Activated CD4-positive, CD25-positive, alpha-beta regulatory T cell (primary cell): ENCODE results near the gene ADORA2A.

Experiments
- DNase-seq, 4 experiments: peaks; one replicate each; lab custom pipeline; 2025; lab: John Stamatoyannopoulos, UW

ADORA2A gene

DNA sequence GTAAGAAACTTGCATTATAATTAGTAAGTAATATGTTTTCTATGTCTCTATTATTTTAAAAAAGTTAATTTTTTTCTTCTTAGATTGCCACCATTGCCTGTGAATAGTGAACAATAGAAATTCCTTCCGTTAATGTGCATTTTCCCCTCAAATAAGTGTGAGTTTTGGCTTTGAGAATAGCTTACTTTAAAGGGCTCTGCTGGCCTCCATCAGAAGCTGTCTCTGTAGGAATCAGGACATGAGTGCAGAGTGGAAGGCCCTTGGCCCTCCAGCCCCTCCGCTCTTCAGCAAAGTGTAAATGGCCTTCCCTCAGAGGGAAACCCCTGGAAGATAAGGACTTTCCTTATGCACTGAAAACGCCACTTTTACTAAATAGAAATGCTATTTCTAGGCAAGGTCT, 24.1 kb upstream of the ADORA2A start:
- DNase-seq, result no peak

DNA sequence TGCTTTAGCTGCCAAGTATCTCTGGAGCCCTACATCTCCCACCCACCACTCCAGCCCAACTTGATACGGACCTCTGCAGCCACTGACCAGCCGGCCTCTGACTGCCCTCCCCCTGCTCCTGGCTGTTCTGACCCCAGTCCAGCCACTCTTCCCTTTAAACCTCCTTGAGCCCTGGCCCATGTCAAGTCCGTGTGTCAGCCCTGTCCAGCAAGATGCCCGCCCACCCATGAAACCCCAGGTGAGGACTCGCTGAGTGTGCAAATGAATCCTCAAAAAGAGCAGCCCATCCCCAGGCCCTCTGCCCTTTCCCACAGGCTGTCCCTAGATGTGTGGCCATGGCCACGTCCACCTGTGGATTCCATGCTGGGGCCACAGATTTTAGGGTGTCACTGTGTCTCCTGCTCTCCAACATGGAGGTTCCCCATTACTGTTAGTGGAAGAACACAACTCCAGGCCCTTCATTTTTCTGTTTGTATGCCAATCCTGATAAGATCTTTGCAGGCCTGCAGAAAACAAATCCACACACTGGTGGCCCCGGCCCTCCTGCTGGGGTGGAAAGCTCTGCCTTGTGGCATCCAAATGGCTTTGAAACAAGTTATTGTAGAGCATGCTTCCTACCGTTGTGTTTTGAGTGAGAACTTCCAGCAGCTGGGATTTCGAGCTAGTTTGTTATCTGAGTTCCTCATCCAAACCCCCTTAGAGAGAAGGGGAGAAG, 22.7 kb upstream of the ADORA2A start:
- no peak for DNase-seq

- no peak for DNase-seq
Measured at GRCh38 chr22:24405631-24406321, 21.6 kb upstream of the ADORA2A start.

- DNase-seq, result no peak
Measured at GRCh38 chr22:24406322-24407277, 20.8 kb upstream of the ADORA2A start.

- no peak for DNase-seq
Measured at GRCh38 chr22:24407278-24407665, 20.1 kb upstream of the ADORA2A start.

DNA sequence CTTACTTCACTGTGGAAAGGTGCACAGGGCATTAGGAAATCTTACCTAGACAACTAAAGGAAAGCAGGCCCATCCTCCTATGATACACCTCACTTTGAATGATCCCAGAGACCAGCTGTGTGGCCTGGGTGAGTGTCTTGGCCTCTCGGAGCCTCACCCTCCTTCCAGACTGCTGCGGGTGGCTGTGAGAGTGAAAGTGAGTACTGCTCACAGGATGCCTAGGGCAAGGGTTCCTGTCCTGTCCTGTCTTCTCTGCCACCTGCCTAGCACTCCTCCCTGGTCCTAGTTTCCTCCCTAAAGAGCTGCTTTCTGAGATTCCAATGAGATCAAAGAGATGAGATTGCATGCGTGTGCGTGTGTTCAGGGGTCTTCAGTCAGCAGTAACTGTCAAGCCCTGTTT, 19.5 kb upstream of the ADORA2A start:
- no peak for DNase-seq

DNA sequence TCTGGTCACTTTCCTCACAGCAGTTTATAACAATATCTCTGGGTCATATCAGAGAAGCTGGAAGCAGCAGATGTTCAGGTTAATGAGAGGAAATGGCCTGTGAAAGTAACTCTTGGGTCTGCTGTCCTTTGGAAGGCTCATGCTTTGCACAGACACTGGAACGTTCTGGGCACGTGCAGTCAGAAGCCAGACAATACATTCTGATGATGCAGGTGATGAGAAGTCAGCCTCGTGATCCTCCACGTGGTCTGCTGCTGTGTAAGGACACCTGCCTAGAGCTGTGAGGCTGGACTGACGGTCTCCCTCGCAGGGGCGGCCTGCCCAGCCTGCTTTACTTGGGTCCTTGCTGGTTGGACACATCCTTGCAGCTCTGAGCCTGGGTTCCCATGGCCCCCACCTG, 18.8 kb upstream of the ADORA2A start:
- no peak for DNase-seq

- no peak for DNase-seq
Measured at GRCh38 chr22:24409707-24410106, 17.7 kb upstream of the ADORA2A start.

- no peak for DNase-seq
Measured at GRCh38 chr22:24410110-24410856, 17.1 kb upstream of the ADORA2A start.

DNA sequence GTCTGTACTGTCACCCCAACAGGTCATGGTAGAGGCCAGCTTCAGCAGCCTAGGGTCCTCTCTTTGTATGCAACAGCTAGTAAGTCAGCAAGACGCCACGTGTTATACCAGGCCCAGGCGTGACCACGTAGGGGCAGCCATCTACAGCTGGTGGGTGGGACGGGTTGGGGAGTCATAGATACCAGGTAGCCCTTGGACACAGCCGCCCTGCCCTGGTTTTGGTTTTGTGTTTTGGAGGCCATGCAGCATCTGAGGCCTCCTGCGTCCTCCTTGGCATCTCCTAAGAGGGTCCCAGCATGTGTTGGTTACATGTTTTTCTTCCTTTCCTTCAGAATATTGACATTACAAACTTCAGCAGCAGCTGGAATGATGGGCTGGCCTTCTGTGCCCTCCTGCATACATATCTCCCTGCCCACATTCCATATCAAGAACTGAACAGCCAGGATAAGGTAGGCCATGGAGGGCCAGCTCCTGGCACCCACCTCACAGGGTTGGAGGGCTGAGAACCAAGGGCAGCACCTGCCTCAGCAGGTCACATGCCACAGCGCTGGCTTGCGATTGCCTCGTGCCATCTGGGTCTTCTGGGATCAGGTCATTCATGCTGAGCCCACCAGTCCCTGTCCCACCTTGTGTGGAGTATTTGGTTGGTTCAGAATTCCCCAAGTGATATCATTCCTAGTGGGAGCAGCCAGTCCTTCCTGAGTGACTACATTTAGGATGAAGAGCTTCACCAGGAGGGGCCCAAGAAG, 16.0 kb upstream of the ADORA2A start:
- DNase-seq, result no peak

- no peak for DNase-seq
Measured at GRCh38 chr22:24412274-24412673, 15.1 kb upstream of the ADORA2A start.

- no peak for DNase-seq
Measured at GRCh38 chr22:24413271-24413670, 14.1 kb upstream of the ADORA2A start.

- no peak for DNase-seq
Measured at GRCh38 chr22:24413736-24414385, 13.5 kb upstream of the ADORA2A start.

DNA sequence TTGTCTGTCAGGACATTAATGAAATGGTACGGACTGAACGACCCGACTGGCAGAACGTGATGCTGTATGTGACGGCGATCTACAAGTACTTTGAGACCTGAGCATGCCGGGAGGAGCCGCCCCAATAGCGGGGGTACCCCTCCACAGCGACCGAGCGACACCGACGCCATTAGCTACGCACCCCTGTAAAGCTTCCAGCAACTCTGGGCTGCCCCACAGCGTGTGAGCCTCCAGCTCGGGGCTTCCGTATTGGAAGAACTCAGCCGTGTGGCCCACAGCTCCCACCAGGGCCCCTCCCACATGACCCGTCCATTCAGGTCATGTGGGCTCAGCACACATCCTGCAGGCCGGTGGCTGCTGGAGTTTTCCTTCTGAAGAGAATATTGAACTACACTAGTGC, 12.9 kb upstream of the ADORA2A start:
- DNase-seq, result no peak

DNA sequence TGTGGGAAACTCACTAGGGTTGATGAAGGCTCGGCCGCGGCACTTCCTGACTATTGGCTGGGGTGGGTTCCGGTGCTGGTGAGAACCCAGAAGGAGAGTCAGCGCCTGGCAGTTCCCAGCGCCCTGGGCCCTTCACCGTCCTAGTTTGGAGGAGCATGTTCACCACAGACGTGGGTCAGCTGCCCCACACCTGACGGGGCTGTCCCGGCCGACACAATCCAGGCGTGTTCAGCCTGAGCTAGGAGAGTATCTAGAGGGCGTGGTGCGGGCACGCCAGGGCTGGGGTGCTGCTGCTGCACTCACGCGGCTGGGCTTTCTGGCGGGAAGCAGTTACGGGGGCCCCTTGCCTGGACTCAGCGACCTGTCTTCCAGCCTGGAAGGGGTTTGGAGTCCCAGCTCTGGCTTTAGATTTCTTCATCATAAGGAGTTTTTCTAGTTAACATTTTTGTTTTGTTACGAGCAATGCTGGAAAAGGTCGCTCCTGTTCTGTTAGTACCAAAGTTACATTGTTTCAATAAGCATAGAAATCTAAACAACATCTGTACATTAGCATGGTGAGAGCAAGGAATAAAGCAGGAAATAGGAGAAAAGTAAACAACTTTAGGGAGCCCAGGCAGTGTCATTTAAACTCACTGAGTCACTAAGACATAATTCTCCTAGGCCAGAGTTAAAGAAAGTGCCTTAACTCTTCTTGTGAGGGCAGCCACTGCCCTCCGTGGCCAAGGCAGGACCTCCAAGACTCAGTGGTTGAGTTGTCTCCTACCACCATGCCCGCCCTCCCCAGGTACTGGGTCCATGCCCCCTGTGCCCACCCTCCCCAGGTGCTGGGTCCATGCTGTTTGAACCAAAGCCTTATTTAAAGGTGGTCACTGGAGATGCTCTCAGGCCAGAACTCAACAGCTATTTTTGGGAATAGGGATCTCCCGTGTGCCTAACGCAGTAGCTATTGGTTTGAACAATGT, 12.1 kb upstream of the ADORA2A start:
- no peak for DNase-seq

DNA sequence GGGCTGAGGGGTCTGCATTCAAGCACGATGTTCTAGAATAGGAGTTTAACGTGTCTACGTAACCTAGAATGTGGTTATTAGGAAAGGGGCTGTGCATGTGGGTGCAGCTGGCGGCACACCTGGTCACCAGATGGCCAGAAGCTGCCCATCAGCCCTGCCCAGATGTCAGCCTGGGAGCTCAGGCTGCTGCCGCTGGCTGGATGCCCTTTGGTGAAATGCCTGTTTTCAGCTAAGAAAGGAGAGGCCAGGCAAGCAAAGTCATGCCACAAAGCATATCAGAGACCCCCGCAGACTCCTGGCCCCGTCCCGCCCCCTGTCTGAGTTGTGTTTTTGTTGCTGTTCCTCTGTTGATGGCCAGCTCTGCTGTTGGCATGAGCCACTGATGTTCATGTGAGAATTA, 11.3 kb upstream of the ADORA2A start:
- DNase-seq, result no peak

DNA sequence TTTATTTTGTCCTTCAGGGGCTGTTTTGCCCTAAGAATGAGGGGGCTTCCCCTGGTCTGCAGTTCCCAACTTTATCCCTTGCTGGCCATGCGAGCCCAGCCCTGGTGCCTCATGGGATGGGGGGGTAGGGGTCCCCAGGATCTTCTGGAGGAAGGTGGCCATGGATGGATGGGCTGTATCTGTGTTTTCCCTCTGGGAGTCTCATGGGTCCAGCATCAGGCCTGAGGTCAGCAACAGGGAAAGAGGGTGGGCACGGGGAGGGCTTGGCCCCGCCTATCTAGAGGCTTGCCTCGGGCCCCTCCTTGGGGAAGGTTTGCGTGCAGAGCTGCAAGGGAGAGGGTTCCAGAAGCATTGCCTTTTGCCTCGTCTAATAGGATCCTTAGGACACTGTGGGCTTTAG, 10.8 kb upstream of the ADORA2A start:
- DNase-seq, result no peak

DNA sequence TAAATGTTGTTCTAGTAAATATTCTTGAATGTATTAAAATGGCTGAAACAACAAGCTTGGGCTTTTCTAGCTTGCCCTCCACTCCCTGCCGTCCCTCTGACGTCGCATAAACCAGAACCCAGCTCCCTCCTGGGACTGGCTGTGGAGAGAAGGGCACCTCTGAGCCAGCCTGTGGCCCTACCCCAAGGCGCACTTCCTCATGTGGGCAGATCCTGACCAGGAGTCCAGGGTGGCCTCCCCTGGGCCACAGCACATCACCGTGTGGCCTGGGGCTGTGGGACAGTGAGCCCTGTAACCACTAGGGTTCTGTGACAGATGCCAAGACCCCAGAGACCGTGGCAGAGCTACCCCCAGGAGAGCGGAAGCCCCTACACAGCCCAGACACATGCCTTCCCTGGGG, 10.2 kb upstream of the ADORA2A start:
- DNase-seq, result no peak

- no peak for DNase-seq
Measured at GRCh38 chr22:24417901-24418641, 9.3 kb upstream of the ADORA2A start.
